CD14-positive monocyte (primary cell): Measurements from ENCODE around the gene NEURL4. TPM values are rescaled to one million over a fixed set of nuclear protein-coding genes. Genes with fewer than 3 reads are reported as not detected.
A peak's percentile ranks its signal among the peaks of the same experiment; 100 is the strongest.

Experiments
- DNase-seq, 3 donors: peaks; one replicate each; pipeline ENCODE4 v3.0.0-alpha.2; 2011 to 2022
- H2AFZ ChIP-seq: 2 replicates; pipeline ENCODE4 v1.6.0; 2012; ENCODE audit warnings: mild to moderate bottlenecking, low read depth, low read length, inconsistent platforms; ENCODE audit not compliant: insufficient read depth, poor library complexity, severe bottlenecking
- H3K27ac ChIP-seq, 2 donors: 1 replicate in 1 of 2; 2 replicates in 1 of 2; pipeline ENCODE4 v1.5.1; 2012 to 2013; ENCODE audit warnings: low read length in 2 of 2, control low read depth in 1 of 2, inconsistent platforms in 1 of 2, low read depth in 1 of 2, mild to moderate bottlenecking in 1 of 2
- H3K27me3 ChIP-seq, 2 donors: one replicate each; pipeline versions ENCODE4 v1.6.0 to v1.6.1; 2011 to 2013; ENCODE audit warnings: low read length in 2 of 2; ENCODE audit not compliant: control insufficient read depth in 2 of 2, insufficient read depth in 2 of 2
- H3K36me3 ChIP-seq, 2 donors: replicated peaks in 1 of 2; 1 replicate in 1 of 2; 2 replicates in 1 of 2; pipeline versions ENCODE4 v1.5.1 to v1.6.1; 2012 to 2013; ENCODE audit warnings: low read length in 2 of 2, control low read depth in 1 of 2, inconsistent platforms in 1 of 2, mild to moderate bottlenecking in 1 of 2; ENCODE audit not compliant: insufficient read depth in 2 of 2, control insufficient read depth in 1 of 2
- H3K4me1 ChIP-seq, 2 donors: 1 replicate in 1 of 2; 2 replicates in 1 of 2; pipeline versions ENCODE4 v1.5.1 to v1.6.1; 2012 to 2013; ENCODE audit warnings: low read length in 2 of 2, control low read depth in 1 of 2, inconsistent platforms in 1 of 2, mild to moderate bottlenecking in 1 of 2, moderate library complexity in 1 of 2; ENCODE audit not compliant: insufficient read depth in 2 of 2, control insufficient read depth in 1 of 2
- H3K4me2 ChIP-seq: replicated peaks from 2 replicates; pipeline ENCODE3; 2012; ENCODE audit warnings: low read length, moderate library complexity, mild to moderate bottlenecking; ENCODE audit not compliant: poor library complexity, severe bottlenecking; ENCODE audit errors: extremely low read depth
- H3K4me3 ChIP-seq, 3 experiments: fragments of 200-600 bp in 1 of 3; sonication (generic) in 1 of 3; replicated peaks in 1 of 3; 1 replicate in 2 of 3; 2 replicates in 1 of 3; pipeline ENCODE4 v1.5.1; 2011 to 2013; ENCODE audit warnings: low read length in 3 of 3, mild to moderate bottlenecking in 3 of 3, control low read depth in 2 of 3, low read depth in 2 of 3, inconsistent platforms in 1 of 3, moderate library complexity in 1 of 3
- H3K79me2 ChIP-seq: 2 replicates; pipeline ENCODE4 v1.6.0; 2012; ENCODE audit warnings: mild to moderate bottlenecking, control low read depth, inconsistent platforms, low read length, moderate library complexity; ENCODE audit not compliant: insufficient read depth
- H3K9ac ChIP-seq: 2 replicates; pipeline ENCODE4 v1.6.0; 2017; ENCODE audit warnings: low read length, mild to moderate bottlenecking; ENCODE audit not compliant: insufficient read depth, poor library complexity, severe bottlenecking
- H3K9me3 ChIP-seq, 2 donors: replicated peaks in 1 of 2; 1 replicate in 1 of 2; 2 replicates in 1 of 2; pipeline versions ENCODE4 v1.5.1 to v1.6.1; 2012 to 2013; ENCODE audit warnings: low read length in 2 of 2, control low read depth in 1 of 2; ENCODE audit not compliant: control insufficient read depth in 1 of 2, insufficient read depth in 1 of 2
- H4K20me1 ChIP-seq: 2 replicates; pipeline ENCODE4 v1.6.0; 2012; ENCODE audit warnings: mild to moderate bottlenecking, low read length, control low read depth, moderate library complexity; ENCODE audit not compliant: insufficient read depth
- H3K27ac Mint-ChIP-seq, 7 donors: one replicate each; pipeline ENCODE4 v1.8.0; 2020; ENCODE audit warnings: mild to moderate bottlenecking in 7 of 7, mixed read lengths in 7 of 7, moderate library complexity in 6 of 7, inconsistent platforms in 2 of 7
- H3K27me3 Mint-ChIP-seq, 3 donors: one replicate each; pipeline ENCODE4 v1.8.0; 2021 to 2022; ENCODE audit warnings: low read depth in 3 of 3, mild to moderate bottlenecking in 3 of 3, mixed read lengths in 3 of 3, moderate library complexity in 3 of 3, inconsistent platforms in 1 of 3
- H3K36me3 Mint-ChIP-seq, 2 donors: one replicate each; pipeline ENCODE4 v1.8.0; 2020; ENCODE audit warnings: mixed read lengths in 2 of 2, inconsistent platforms in 1 of 2, mild to moderate bottlenecking in 1 of 2
- H3K4me1 Mint-ChIP-seq: one replicate; pipeline ENCODE4 v1.8.0; 2020; ENCODE audit warnings: mild to moderate bottlenecking, mixed read lengths
- H3K4me3 Mint-ChIP-seq, 2 donors: one replicate each; pipeline ENCODE4 v1.8.0; 2020; ENCODE audit warnings: mild to moderate bottlenecking in 2 of 2, mixed read lengths in 2 of 2, moderate library complexity in 1 of 2
- H3K9me3 Mint-ChIP-seq, 7 donors: one replicate each; pipeline ENCODE4 v1.8.0; 2020 to 2022; ENCODE audit warnings: mixed read lengths in 7 of 7, mild to moderate bottlenecking in 6 of 7, moderate library complexity in 6 of 7, inconsistent platforms in 2 of 7
- CTCF ChIP-seq: fragments of 200-600 bp; IDR thresholded peaks from one replicate; pipeline ENCODE4 v1.8.0; 2022; ENCODE audit warnings: antibody characterized with exemption, mild to moderate bottlenecking
- WGBS: methylation state at CpG from one replicate; pipeline ENCODE4 v1.1.5; 2013; ENCODE audit warnings: missing lambda C conversion rate; ENCODE audit not compliant: insufficient coverage; 5-methylcytosine and 5-hydroxymethylcytosine counted together
- intact Hi-C, 2 donors: fragments of 100-400 bp; cut with micrococcal nuclease; formaldehyde crosslinking; loops; one replicate each; pipeline versions ENCODE4 v1.15.0 to v1.15.1; 2023
- polyA minus RNA-seq: library from RNA; depleted of rRNA, polyadenylated mRNA; stranded (reverse); fragments of >200 nt; gene quantifications from 2 replicates; pipeline ENCODE4 v1.2.3, GENCODE V29; 2012
- polyA plus RNA-seq, 3 donors: library from polyadenylated mRNA; depleted of rRNA in 1 of 3; unstranded in 2 of 3; stranded (reverse) in 1 of 3; fragments of 300-500 nt in 2 of 3; fragments of >200 nt in 1 of 3; fragmentation: Illumina TruSeq in 2 of 3; gene quantifications; 1 replicate in 2 of 3; 2 replicates in 1 of 3; pipeline ENCODE4 v1.2.3, GENCODE V29; 2012 to 2021
- total RNA-seq, 12 experiments: library from RNA in 1 of 12; stranded (reverse) in 1 of 12; fragments of 120-200 nt in 1 of 12; gene quantifications; one replicate each; pipeline ENCODE4 v1.2.4 and lab custom pipeline; 2013 to 2026; ENCODE audit warnings: mixed read lengths in 6 of 12, inconsistent platforms in 1 of 12

Gene NEURL4
- 19.9 TPM for total RNA-seq (2013)
- polyA plus RNA-seq (10 to 100 TPM in 1 of 3 donors, under 1 TPM in 2; 0.35 to 42.6 (median 0.44) TPM), polyA minus RNA-seq (24.0 and 32.4 TPM in 2 replicates), total RNA-seq (lab: John Stamatoyannopoulos, UW) (3.0 to 18.5 (median 9.8) reads per million in 11 experiments)

- H3K27ac ChIP-seq, result peak within 1 kb of the TSS; percentile 92
- H3K27me3 ChIP-seq, result no peaks in the 10 kb centered on the region
- 0% methylated on average over 44 of the region's 50 CpGs for WGBS
- peaks cover 34 to 39% of the 10 kb centered on the region in 2 donors for H3K4me1 ChIP-seq
- peak within 1 kb of the TSS; percentile 91 for H2AFZ ChIP-seq
- H4K20me1 ChIP-seq, result peaks cover 6% of the 10 kb centered on the region
- H3K4me3 ChIP-seq, result peak within 1 kb of the TSS; percentile 80 to 91 (median 81)
- Mint-ChIP-seq H3K36me3 (peaks cover 16 to 32% of the 10 kb centered on the region in 2 donors), H3K4me1 (peaks cover 36% of the 10 kb centered on the region), H3K27me3 (peaks cover 0 to 6% (median 0%) of the 10 kb centered on the region in 3 donors), H3K9me3 (no peaks in the 10 kb centered on the region), H3K4me3 (peak within 1 kb of the TSS; percentile 91 to 98), H3K27ac (peak within 1 kb of the TSS; percentile 96 to 100 (median 98))
- peak within 1 kb of the TSS; percentile 99 for H3K4me2 ChIP-seq
- DNase-seq, result no peak
- H3K9ac ChIP-seq, result peak within 1 kb of the TSS; percentile 66
- no peaks in the 10 kb centered on the region for H3K9me3 ChIP-seq
- intact Hi-C loops, result loop anchor here in 1 of 2 donors (2.0 to 10.0 kb wide), 3 partner anchors 20 to 246 kb away; partner anchors contain the start of gene CD68
- peaks cover 18% of the 10 kb centered on the region for H3K79me2 ChIP-seq
- H3K36me3 ChIP-seq, result peaks cover 20 to 29% of the 10 kb centered on the region in 2 donors
- TF ChIP-seq CTCF, result no peak
These were observed at the start of gene NEURL4 for GRCh38 chr17:7328840-7329373. NEURL4 (minus strand) TSS chr17:7329335; CDS start chr17:7329312, 23 bp downstream.

- DNase-seq, result no peak
- H3K36me3 ChIP-seq, result no peaks in the 10 kb centered on the region
- H3K36me3 Mint-ChIP-seq, result no peaks in the 10 kb centered on the region
- TF ChIP-seq CTCF, result no peak
- peaks cover 0 to 4% of the 10 kb centered on the region in 2 donors for H3K27me3 ChIP-seq
- H3K4me3 ChIP-seq, result no peak overlapping the region
- intact Hi-C loops, result no loop called here
- H3K4me1 Mint-ChIP-seq, result no peaks in the 10 kb centered on the region
- peaks cover 13 to 30% (median 21%) of the 10 kb centered on the region in 3 donors for H3K27me3 Mint-ChIP-seq
- H3K9ac ChIP-seq, result no peak overlapping the region
- no peaks in the 10 kb centered on the region for H3K79me2 ChIP-seq
- no peaks in the 10 kb centered on the region for H3K4me1 ChIP-seq
- H3K9me3 Mint-ChIP-seq, result peaks cover 4 to 11% (median 6%) of the 10 kb centered on the region in 7 donors
- WGBS, result 94% methylated on average over 2 of the region's 2 CpGs
- no peak overlapping the region for H3K4me3 Mint-ChIP-seq
- H2AFZ ChIP-seq, result no peak overlapping the region
- no peak overlapping the region for H3K4me2 ChIP-seq
- no peaks in the 10 kb centered on the region for H3K9me3 ChIP-seq
- no peaks in the 10 kb centered on the region for H4K20me1 ChIP-seq
- H3K27ac ChIP-seq, result no peak overlapping the region
- H3K27ac Mint-ChIP-seq, result peak overlapping the region in 1 of 7 donors; percentile 54
These were observed 45.2 kb upstream of the NEURL4 start for GRCh38 chr17:7374353-7374752.
